Neural progenitor cell (in vitro differentiated cells): ENCODE measurements around the gene WDR17. TPM values are rescaled to one million over a fixed set of nuclear protein-coding genes. Genes with fewer than 3 reads are reported as not detected.

Experiments used
- DNase-seq: peaks from one replicate; pipeline ENCODE4 v3.0.0-alpha.2; 2016; ENCODE audit warnings: low spot score
- H2AFZ ChIP-seq: fragments of 200-600 bp; sonication (generic); replicated peaks from 2 replicates; pipeline ENCODE4 v1.6.1; 2016; ENCODE audit warnings: antibody characterized with exemption
- H3F3A ChIP-seq: fragments of 200-600 bp; sonication (generic); 2 replicates; pipeline ENCODE4 v1.6.1; 2016; ENCODE audit warnings: antibody characterized with exemption, low read depth
- H3K27ac ChIP-seq: fragments of 200-600 bp; sonication (generic); 2 replicates; pipeline ENCODE4 v1.5.1; 2016; ENCODE audit warnings: mild to moderate bottlenecking
- H3K27me3 ChIP-seq: fragments of 200-600 bp; sonication (generic); 2 replicates; pipeline ENCODE4 v1.6.1; 2016; ENCODE audit warnings: mild to moderate bottlenecking, moderate library complexity
- H3K36me3 ChIP-seq: fragments of 200-600 bp; sonication (generic); 2 replicates; pipeline ENCODE4 v1.5.1; 2016
- H3K4me1 ChIP-seq: fragments of 200-600 bp; sonication (generic); 2 replicates; pipeline ENCODE4 v1.6.1; 2016; ENCODE audit warnings: mixed run types
- H3K4me2 ChIP-seq: fragments of 200-600 bp; sonication (generic); 2 replicates; pipeline ENCODE4 v1.6.1; 2016
- H3K4me3 ChIP-seq: fragments of 200-600 bp; sonication (generic); 2 replicates; pipeline ENCODE4 v1.5.1; 2016
- H3K79me2 ChIP-seq: fragments of 200-600 bp; sonication (generic); 2 replicates; pipeline ENCODE4 v1.6.1; 2016; ENCODE audit warnings: low read depth
- H3K9ac ChIP-seq: fragments of 200-600 bp; sonication (generic); 2 replicates; pipeline ENCODE4 v1.6.1; 2016
- H3K9me3 ChIP-seq: fragments of 200-600 bp; sonication (generic); 2 replicates; pipeline ENCODE4 v1.5.1; 2016; ENCODE audit warnings: low read depth
- H4K20me1 ChIP-seq: fragments of 200-600 bp; sonication (generic); 2 replicates; pipeline ENCODE4 v1.6.1; 2016; ENCODE audit warnings: low read depth
- H3K27ac Mint-ChIP-seq: 3 replicates; pipeline ENCODE4 v1.8.0; 2021; ENCODE audit warnings: mixed read lengths
- H3K27me3 Mint-ChIP-seq: 2 replicates; pipeline ENCODE4 v1.8.0; 2022; ENCODE audit warnings: low read depth, mild to moderate bottlenecking, inconsistent platforms, moderate library complexity, mixed read lengths; ENCODE audit not compliant: insufficient read depth
- H3K36me3 Mint-ChIP-seq: 3 replicates; pipeline ENCODE4 v1.8.0; 2021; ENCODE audit warnings: mixed read lengths
- H3K4me1 Mint-ChIP-seq: 3 replicates; pipeline ENCODE4 v1.8.0; 2021; ENCODE audit warnings: mixed read lengths
- H3K4me3 Mint-ChIP-seq: 3 replicates; pipeline ENCODE4 v1.8.0; 2021; ENCODE audit warnings: mild to moderate bottlenecking, moderate library complexity, mixed read lengths
- H3K9me3 Mint-ChIP-seq: 3 replicates; pipeline ENCODE4 v1.8.0; 2020; ENCODE audit warnings: mixed read lengths
- EZH2 ChIP-seq: fragments of 200-600 bp; sonication (generic); IDR thresholded peaks from 2 replicates; pipeline ENCODE4 v1.6.1; 2017; ENCODE audit warnings: antibody characterized with exemption, mild to moderate bottlenecking, moderate library complexity
- EZH2phosphoT487 ChIP-seq: fragments of 200-600 bp; sonication (generic); IDR thresholded peaks from 2 replicates; pipeline ENCODE4 v1.6.1; 2017; ENCODE audit warnings: antibody characterized with exemption
- total RNA-seq: library from RNA; depleted of rRNA; stranded (reverse); fragments of >200 nt; gene quantifications from 2 replicates; pipeline ENCODE4 v1.2.3, GENCODE V29; 2015; ENCODE audit warnings: low replicate concordance
- TF ChIP-seq, protein P1 (sequence below): fragments of 200-600 bp; sonication (generic); IDR thresholded peaks from 2 replicates; pipeline ENCODE4 v1.5.1; 2017; ENCODE audit warnings: antibody characterized with exemption, mild to moderate bottlenecking

WDR17 gene
- total RNA-seq, 1 donor from 2014 or later: 9.1 TPM

DNA sequence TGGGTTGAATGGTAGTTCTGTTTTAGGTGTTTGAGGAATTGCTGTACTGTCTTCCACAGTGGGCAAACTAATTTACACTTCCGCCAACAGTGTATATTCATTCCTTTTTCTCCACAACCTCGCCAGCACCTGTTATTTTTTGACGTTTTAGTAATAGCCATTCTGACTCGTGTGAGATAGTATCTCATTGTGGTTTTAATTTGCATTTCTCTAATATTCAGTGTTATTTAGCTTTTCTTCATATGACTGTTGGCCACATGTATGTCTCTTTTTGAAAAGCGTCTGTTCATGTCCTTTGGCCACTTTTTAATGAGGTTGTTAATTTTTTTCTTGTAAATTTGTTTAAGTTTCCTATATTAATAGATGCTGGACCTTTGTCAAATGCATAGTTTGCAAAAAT, 26.9 kb upstream of the WDR17 start:
- Histone ChIP-seq H3F3A (no peaks in the 10 kb centered on the region), H4K20me1 (no peaks in the 10 kb centered on the region), H2AFZ (no peak overlapping the region), H3K4me3 (no peak overlapping the region), H3K36me3 (no peaks in the 10 kb centered on the region), H3K4me2 (no peak overlapping the region), H3K4me1 (no peaks in the 10 kb centered on the region), H3K27me3 (no peaks in the 10 kb centered on the region), H3K9ac (no peak overlapping the region), H3K79me2 (no peaks in the 10 kb centered on the region), H3K27ac (no peak overlapping the region), H3K9me3 (no peaks in the 10 kb centered on the region)
- Mint-ChIP-seq H3K9me3 (peaks cover 4% of the 10 kb centered on the region), H3K27me3 (no peaks in the 10 kb centered on the region), H3K4me1 (no peaks in the 10 kb centered on the region), H3K4me3 (no peak overlapping the region), H3K27ac (no peak overlapping the region), H3K36me3 (no peaks in the 10 kb centered on the region)
- DNase-seq: no peak
- TF ChIP-seq EZH2 (no peak), EZH2phosphoT487 (no peak)
- TF ChIP-seq, protein P1, sequence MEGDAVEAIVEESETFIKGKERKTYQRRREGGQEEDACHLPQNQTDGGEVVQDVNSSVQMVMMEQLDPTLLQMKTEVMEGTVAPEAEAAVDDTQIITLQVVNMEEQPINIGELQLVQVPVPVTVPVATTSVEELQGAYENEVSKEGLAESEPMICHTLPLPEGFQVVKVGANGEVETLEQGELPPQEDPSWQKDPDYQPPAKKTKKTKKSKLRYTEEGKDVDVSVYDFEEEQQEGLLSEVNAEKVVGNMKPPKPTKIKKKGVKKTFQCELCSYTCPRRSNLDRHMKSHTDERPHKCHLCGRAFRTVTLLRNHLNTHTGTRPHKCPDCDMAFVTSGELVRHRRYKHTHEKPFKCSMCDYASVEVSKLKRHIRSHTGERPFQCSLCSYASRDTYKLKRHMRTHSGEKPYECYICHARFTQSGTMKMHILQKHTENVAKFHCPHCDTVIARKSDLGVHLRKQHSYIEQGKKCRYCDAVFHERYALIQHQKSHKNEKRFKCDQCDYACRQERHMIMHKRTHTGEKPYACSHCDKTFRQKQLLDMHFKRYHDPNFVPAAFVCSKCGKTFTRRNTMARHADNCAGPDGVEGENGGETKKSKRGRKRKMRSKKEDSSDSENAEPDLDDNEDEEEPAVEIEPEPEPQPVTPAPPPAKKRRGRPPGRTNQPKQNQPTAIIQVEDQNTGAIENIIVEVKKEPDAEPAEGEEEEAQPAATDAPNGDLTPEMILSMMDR: no peak

DNA sequence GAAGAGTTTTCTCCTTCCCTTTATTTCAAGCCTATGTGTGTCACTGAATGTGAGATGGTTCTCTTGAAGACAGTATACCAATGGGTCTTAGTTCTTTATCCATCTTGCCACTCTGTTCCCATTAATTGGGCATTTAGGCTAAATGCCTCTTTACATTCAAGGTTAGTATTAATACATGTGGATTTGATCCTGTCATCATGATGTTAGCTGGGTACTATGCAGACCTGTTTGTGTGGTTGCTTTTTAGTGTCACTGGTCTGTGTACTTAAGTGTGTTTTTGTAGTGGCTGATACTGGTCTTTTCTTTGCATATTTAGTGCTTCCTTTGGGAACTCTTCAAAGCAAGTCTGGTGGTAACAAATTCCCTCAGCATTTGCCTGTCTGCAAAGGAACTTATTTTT, 23.4 kb upstream of the WDR17 start:
- Mint-ChIP-seq H3K27me3 (no peaks in the 10 kb centered on the region), H3K36me3 (no peaks in the 10 kb centered on the region), H3K4me3 (no peak overlapping the region), H3K27ac (no peak overlapping the region), H3K4me1 (no peaks in the 10 kb centered on the region), H3K9me3 (peaks cover 4% of the 10 kb centered on the region)
- Histone ChIP-seq H3K4me3 (no peak overlapping the region), H3F3A (no peaks in the 10 kb centered on the region), H3K27ac (no peak overlapping the region), H2AFZ (no peak overlapping the region), H3K27me3 (no peaks in the 10 kb centered on the region), H3K9ac (no peak overlapping the region), H3K9me3 (no peaks in the 10 kb centered on the region), H3K4me2 (no peak overlapping the region), H3K79me2 (no peaks in the 10 kb centered on the region), H4K20me1 (no peaks in the 10 kb centered on the region), H3K36me3 (no peaks in the 10 kb centered on the region), H3K4me1 (no peaks in the 10 kb centered on the region)
- TF ChIP-seq EZH2 (no peak), EZH2phosphoT487 (no peak)
- TF ChIP-seq, protein P1: no peak
- no peak for DNase-seq

DNA sequence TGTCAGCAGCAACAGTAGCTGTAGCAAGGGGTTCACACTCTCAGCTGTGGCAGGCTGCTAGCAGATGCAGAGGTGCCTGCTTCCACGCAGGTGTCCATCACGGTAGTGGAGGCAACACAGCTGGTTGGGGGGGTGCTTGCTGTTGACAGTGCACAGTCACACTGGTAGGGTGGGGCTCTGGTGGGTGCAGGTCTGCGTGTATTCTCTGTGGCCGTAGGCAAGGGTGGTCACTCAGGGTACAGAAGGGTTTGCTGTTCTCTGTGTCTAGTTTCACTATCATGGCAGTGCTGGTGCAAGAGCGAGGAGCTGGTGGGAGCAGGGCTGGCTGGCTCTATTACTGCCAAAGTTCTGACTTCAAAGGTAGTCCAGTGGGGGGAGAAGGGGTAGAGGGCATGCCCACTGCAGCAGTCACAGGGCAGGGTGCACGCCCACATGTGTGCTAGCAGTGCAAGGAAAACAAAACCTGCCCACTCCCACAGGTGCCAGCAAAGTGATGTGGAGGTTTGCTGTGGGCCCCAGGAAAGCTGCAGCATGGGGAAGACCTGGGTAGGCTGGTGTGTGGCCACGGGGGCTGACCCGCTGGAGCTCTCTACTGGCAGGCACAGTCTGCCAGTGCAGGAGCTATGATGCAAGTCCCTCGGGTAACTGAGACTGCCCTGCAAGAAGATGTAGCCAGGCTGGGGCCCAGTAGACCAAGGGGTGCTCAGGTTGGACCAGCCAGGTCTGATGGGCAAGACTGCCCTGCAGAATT, 21.6 kb upstream of the WDR17 start:
- H3K36me3 Mint-ChIP-seq: no peaks in the 10 kb centered on the region

More for the DNA sequence above, 21.6 kb upstream of the WDR17 start:
- H3K79me2 ChIP-seq: no peaks in the 10 kb centered on the region
- H3K4me2 ChIP-seq: no peak overlapping the region
- H3K36me3 ChIP-seq: no peaks in the 10 kb centered on the region
- H3K27me3 ChIP-seq: no peaks in the 10 kb centered on the region
- Mint-ChIP-seq H3K27ac (peak overlapping the region; percentile 69), H3K9me3 (peaks cover 3% of the 10 kb centered on the region), H3K4me3 (no peak overlapping the region), H3K4me1 (no peaks in the 10 kb centered on the region), H3K27me3 (no peaks in the 10 kb centered on the region)
- no peak for DNase-seq
- H3K27ac ChIP-seq: no peak overlapping the region
- TF ChIP-seq, protein P1: no peak
- no peak for TF ChIP-seq EZH2
- TF ChIP-seq EZH2phosphoT487: no peak
- H3K4me1 ChIP-seq: no peaks in the 10 kb centered on the region
- no peak overlapping the region for H3K9ac ChIP-seq
- H4K20me1 ChIP-seq: no peaks in the 10 kb centered on the region
- H3F3A ChIP-seq: no peaks in the 10 kb centered on the region
- H2AFZ ChIP-seq: no peak overlapping the region
- H3K9me3 ChIP-seq: no peaks in the 10 kb centered on the region
- no peak overlapping the region for H3K4me3 ChIP-seq
